WTC11 (cell line): ENCODE data around the gene LHFPL6.

ENCODE experiments used
- CTCF ChIP-seq: fragments of 200-600 bp; IDR thresholded peaks from 2 replicates; pipeline ENCODE4 v1.8.0; 2022; ENCODE audit warnings: antibody characterized with exemption
- MLX ChIP-seq: sonication (generic); formaldehyde crosslinking; IDR thresholded peaks from 2 replicates; pipeline ENCODE4 v1.8.1; 2023; ENCODE audit warnings: mild to moderate bottlenecking, missing genetic modification reagents, moderate library complexity

- no peak for TF ChIP-seq CTCF
- TF ChIP-seq MLX (CRISPR knock-in tag): no peak
These were observed 253.5 kb downstream of the LHFPL6 start for GRCh38 chr13:39349391-39349960.
